Mucosa of gallbladder (tissue), 1 donor: ENCODE results near the gene SYT9. TPM values are rescaled to one million over a fixed set of nuclear protein-coding genes. Genes with fewer than 3 reads are reported as not detected.

Experiments used
- DNase-seq: peaks from one replicate; pipeline ENCODE4 v3.0.0-alpha.2; 2020; ENCODE audit warnings: low spot score
- total RNA-seq: library from RNA; stranded (reverse); gene quantifications from one replicate; pipeline ENCODE4 v1.2.1, GENCODE V29; 2021
- donor health status: DM: no; HTN: no; CAD: no.

The SYT9 gene
- total RNA-seq, 1 donor from 2014 or later = 2.1 TPM

DNA sequence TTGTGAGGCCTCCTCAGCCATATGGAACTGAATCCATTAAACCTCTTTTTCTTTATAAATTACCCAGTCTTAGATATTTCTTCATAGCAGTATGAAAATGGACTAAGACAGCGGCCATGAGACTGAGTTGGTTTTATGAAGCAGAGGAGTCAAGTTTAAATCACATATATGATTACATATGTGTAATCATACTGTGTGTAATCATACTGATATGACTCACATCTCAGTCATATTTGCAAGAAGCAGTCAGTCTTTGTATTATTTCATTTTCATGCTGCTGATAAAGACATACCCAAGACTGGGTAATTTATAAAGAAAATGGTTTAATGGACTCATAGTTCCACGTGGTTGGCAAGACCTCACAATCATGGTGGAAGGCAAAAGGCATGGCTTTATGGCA is 89.8 kb downstream of the SYT9 start:
- no peak for DNase-seq

DNA sequence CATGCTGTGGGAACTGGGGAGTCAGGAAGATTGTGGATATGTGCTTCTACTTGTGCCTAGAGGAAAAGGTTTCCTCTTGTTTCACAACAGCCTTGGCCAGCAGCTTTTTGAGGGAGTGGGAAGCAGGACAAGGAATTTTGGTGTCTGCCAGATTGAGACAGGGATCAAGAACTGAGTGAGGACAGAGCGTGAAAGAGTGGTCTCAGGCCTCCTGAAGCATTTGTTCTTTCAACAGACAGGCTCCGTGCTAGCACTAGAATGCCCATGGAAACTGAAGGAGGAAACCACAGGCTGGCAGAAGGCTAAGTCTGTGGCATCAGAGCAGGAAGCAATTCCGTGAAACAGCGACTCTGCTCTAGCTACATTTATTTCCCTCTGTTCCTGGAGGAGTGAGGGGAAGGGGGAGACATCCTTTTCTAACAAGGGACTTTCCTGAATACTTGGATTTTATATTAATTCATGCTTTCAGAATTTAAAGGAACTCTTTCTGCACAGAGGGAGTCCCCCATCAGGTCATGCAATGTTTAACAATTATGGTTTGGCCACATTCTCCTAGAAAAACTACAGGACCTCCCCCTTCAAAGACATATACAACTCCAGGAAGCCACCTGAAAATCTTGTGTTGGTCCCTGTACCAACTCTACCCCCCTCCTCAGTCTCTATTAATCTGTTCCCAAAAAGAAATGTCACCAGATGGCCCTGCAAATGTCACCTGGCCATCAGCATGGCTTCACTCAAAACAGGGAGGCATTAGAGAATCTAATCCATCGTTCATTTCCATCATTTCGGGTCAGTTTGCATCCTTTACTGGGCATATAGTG is 96.1 kb downstream of the SYT9 start:
- DNase-seq = no peak

DNA sequence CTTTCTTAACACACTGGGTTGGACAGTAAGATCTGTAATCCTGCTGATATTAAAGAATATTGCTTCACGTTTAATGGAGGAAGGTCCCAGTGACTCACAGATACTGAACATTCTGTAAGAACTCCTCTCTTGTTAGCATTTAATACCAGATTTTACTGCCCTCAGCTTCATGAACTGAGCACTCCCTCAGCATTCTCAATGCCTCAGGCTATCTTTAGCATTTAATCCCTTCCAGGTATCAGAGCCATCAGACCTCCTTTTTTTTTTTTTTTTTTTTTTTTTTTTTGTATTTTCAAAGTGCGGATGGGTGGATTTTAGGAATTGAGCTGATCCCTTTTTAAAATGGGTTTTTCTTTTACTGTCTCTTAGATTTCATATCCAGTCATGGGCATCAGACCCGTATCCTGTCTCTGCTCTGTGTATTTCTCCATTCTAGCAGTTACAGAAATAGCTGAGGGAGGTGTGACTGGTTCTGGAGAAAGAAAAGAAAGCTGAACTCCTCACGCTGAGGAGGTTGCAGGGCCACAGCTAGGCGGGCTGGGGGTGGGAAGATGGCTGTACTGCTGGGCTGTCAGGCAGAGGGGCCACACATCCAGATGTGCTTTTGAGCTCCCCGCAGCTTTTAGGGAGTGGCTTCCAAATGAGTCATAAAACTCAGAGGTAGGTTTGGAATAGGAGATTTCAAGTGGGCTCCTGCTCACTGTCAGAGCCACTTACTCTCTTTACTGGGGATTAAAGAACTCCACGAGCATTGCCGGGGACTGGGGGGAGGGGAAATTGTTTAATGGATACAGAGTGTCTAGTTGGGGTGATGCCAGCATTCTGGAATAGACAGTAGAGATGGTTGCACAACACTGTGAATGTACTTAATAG is 97.0 kb downstream of the SYT9 start:
- DNase-seq = no peak

DNA sequence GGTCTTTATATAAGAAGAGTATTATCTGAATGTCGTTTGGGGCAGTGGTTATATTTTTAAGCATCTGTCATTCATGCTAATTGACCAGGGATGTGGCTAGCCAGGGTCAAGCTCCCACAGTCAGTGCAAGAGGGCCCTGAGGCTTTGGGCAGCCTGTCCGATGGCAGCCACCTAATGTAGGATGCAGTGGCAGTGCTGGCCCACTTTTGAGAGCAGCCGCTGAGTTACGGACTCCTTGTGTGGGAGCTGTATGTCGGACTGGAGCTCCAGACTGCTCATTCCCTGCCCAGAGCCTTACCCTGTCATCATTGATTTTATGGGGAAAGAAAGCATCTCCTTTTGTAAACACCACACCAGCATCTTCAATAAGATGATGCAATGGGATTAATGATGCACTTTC is 99.5 kb downstream of the SYT9 start:
- no peak for DNase-seq

DNA sequence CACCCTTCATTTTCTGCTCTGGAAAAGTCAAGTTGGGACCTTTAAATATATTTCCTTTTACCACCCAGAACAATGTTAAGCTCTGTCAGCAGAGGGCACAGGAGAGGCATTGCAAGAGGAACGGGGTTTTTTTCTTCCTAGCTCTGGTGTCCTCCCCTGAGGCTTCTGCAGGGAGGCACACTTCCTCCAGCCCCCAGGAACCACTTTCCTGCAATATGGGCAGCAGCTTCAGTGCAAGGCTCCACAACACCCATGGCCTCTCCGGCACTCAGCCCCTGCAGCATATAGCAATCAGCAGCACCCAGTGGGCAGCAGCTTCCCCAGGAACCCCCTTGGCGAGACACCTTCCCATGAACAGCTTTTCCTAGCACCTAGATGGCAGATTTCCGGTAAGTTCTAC is 101.4 kb downstream of the SYT9 start:
- DNase-seq = no peak

DNA sequence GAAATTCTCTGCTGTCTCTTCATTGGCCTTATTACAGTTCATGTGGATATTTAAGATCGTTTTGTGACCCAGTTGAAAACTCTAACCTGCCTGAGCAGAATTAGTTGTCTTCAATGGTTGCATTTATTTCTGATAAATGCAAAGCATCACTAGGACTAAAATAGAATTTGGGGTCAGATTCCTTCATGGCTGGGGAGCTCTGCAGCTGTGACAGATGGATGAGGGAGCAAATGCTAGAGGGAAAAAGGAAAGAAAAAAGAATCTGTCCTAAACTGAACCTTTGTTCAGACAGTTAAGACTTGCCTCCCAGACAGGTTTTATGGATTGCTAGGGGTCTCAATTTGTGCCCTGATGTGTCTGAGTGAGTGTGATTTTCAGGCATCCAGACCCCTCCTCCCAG is 113.0 kb downstream of the SYT9 start:
- DNase-seq = no peak

DNA sequence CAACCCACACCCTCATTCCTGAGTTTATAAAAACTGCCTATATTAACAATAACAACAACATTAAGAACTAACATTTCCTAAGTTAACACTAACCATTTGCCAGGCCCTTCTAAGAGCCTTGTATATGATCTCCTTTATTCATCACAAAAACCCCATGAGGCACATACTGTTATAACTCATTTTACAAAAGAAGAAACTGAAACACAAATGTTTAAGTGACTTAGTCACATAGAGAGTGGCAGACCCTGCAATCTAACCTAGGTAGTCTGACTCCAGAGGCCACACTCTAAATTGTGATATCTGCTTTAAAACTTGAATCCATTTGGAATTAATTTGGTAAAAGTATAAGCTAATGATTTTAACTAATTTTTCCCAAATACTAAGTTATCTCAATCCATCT is 116.1 kb downstream of the SYT9 start:
- DNase-seq = no peak

DNA sequence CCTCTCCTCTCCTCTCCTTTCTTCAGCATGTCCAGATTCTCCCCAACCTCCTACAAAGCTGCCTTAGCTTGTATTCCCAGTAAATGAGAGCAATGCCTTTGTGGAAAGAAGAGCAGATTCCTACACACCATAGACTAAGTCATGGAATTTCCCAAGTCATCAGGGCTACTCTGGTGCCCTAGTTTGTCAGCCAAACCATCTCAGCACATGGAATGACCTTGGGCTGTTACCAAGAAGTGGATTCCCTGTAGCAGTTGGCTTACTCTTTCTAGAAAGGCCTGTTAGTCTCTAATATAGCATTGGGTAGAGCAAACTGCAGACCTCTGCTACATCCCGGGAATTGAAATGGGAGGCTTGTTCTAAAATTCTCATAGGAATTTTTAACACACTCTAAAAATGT is 124.7 kb downstream of the SYT9 start:
- DNase-seq = no peak

DNA sequence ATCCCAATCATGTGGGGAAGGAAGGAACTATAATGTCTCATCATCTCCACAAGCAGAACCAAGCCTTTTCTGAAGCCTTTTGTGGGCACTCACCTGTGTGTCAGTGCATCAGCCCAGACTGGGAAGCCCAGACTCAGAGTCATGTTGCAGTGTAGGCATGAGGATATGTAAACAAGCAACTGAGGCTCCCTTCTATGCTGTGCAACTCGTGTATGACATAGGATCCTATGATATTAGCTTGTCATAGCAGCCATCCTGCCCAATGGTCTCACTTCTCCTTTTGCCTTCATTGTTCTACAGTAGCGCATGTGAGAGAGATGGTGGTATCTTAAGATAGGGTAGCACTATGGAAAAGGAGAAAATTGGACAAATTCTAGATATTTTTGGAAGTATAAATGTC is 130.2 kb downstream of the SYT9 start:
- DNase-seq = no peak

DNA sequence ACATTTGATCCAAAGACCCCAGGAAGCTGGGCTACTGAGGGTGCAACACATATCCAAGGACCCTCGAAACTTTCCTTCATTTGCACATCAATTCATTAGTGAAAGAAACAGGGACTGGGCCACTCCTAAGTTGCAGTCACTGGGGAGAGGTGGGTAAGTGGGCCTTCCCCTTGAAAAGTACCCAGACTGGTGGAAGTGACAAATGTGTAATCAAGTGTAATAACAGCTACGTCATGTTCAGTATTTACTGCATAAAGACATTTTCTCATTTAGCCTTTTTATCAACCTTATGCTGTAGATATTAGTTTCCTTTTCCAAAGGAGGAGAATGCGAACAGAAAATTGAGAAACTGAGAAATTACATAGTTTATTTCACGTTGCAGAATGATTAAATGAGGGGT is 131.7 kb downstream of the SYT9 start:
- no peak for DNase-seq

DNA sequence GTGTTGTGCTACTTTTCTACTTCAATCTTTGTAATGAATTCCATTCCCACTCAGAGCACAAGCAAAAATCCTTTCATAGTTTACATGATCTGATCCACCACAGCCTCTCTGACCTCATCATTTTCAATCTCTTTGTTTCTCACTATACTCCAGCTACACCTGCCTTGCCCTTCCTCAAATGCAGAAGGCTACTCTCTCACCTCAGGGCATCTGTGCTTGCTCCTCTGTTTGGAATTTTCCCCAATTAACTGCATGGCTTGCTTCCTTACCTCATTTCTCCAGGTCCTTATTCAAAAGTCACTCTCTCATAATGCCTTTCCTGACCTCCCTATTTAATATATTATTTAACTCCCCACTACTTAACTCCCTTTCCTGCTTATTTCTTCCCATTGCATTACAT is 133.0 kb downstream of the SYT9 start:
- DNase-seq = no peak

DNA sequence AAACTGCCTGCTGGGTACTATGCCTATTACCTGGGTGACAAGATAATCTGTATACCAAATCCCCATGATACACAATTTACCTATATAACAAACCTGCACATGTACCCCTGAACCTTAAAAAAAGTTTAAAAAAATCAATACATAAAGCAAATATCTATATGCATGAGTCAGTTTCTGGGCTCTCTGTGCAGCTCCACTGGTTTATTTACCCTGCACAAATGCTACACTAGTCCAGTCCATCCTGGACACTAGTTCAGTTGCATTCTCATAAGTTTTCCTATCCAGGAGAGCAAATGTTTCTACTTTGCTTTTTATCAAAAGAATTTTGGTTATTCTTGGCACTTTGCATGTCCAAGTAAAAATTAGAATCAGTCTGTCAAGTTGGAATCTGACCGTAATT is 133.8 kb downstream of the SYT9 start:
- no peak for DNase-seq

DNA sequence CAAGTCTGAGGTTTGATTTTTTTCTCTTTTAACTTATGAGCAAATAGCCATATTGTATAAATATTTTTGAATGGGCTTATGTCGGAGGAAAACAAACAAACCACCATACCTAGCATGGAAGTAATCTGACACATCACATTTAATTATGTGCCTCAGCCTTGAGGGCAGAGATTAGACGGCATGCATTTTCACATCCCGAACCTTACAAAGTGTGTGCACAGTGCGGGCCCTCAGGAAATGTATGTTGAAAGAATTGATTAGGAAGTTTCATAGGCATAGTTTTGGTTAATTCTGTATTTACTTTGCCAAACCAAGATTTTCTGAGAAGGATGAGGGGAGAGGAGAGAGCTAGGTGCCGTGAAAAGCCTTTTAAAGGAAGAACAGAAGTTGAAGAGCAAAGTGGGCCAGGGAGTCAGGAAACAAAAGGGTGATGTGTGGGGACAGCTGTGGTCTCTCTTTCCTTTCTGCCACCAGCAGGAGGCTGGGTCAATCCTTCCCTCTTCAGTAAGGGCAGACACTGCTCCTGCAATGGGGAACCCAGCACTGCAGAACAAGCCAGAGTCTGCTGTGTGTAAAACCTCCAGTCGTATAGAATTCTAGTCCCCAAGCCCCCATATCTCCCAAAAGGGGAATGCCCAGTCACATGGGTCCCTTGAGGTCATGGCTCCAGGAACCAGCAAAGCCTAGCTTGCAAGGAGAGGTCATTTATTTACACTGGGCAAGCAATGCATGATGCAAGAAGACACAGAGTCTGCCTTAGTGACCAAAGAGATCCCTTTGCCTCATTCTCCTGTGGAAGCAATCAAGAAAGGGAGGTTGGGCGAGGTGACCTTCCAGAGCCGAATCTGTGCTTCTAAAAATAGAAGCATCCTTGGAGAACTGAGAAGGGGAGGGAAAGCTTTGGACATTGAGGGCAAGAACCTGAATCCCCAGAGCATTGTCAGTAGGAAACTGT is 162.5 kb downstream of the SYT9 start:
- DNase-seq = no peak

DNA sequence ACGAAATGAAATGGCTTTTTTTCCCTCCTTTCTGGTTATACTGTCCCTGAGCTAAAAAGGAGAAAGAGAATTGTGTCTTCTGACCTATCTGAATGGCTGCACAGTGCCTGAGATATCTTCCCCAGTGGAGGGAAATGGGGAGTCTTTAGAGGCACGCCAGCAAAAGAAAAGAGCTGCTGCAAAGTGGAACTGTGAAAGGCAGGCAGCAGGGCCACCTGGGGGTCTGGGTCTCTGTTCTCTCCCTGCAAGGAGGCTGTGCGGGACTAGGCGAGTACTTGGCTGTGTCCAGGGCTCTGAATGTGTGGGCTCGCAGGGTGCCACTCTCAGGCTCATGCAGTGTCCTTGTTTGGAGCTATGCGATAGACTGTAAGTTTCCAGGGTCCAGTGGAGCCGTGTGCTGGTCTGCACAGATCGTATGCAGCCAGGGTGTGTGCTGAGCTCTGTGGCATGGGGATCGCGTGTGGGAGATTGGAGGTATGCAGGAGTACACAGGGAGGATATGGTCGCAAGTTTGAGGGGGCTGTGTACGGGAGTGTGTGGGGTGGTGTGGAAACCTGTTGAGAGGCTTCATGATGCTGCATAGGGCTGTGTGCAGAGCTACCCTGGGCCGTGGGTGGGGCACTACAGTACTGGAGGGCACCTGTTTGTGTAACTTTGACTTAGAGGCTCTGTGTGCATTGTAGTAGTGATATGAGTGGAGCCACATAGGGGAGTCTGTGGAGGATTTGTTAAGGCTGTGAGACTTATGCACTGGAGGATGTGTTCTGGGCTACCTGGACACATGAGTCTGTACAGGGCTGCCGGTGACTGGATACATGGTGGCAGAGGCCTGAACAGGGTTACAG is 163.5 kb downstream of the SYT9 start:
- DNase-seq = no peak

DNA sequence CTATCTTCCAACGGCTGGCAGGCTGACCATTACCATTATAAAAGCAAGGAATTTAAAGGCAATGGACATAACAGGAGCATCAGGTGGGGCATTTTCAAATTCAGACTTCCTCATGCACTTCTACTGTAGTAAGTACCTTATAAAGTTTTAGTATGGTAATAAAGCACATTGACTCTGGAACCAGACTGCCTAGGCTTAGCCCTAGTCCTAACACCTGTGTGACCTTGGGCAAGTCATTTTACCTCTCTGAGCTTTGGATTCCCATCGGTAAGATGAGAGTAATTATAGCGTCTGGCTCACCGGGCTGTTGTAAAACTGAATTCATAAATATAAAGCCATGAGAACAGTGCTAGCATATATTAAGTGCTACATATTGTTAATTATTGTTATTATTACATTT is 164.4 kb downstream of the SYT9 start:
- DNase-seq = no peak

DNA sequence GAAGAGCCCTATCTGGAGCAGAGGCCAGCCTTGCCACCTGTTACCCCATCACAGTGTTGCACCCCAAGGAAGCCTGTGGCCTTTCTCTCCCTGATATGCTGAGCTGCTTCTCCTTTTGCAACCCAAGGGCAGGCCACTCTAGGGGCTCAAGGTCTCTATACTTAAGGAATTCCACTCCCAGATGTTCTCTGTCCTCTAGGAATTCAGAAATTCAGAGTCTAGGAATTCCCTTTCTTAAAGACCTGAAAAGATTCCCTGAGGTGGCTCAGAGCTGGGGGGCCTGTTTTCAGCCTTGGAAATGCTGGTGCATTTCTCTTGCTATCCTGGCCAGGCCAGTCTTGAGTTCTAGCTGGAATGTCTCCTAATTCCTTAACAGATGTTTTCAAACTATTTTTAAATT is 165.6 kb downstream of the SYT9 start:
- DNase-seq = no peak

DNA sequence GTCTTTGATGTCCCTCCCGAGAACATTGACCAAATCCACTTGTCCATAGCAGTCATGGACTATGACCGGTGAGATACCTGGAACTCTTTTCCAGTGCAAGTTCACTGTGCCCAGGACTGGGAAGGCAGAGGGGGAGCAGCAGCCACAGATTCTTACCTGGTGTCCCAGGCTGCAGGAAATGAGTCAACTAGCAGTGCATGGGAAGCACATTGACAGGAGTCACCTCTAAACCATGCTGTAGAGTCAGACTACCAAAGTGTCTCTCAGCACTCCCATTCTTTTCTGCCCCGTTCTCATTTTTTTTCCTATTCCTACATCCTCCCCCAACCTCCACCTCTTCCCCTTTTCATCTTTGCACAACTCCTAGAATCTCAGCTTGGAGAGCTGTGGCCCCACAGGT is 166.4 kb downstream of the SYT9 start:
- DNase-seq = no peak

DNA sequence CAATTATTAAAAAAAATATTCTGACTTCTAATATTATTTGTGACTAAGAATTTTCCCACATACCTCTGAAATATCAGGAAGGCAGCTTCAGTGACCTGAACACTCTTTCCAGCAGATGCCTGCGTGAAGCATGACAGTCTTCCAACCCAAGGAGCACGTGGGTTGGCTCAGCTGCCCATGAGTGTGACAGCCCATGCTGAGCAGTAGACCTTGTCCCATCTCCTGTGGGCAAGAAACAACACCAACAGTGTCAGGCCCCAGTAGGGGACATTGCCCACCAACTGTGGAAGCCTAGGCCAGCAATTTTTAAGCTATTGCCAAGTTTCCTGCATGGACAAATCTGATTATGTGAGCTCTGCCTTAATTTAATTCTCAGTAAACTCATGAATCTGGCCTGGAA is 167.2 kb downstream of the SYT9 start:
- no peak for DNase-seq

DNA sequence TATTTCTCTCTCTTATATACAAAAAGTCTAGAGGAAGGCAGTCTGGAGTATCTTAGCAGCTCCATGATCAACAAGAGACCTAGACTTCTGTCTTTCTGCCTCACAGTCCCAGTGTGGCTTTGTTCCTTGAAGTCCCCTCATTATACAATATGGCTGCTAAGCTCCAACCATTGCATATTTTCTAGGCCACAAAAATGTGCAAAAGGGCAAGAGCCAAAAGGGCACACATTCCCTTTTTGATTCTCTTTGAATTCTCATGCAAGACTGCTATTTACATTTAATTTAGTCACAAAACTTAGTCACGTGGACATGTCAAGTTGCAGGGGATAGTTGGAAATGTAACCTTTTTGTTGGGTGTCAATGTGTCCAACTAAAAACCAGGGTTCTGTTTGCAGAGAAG is 169.4 kb downstream of the SYT9 start:
- DNase-seq = no peak

DNA sequence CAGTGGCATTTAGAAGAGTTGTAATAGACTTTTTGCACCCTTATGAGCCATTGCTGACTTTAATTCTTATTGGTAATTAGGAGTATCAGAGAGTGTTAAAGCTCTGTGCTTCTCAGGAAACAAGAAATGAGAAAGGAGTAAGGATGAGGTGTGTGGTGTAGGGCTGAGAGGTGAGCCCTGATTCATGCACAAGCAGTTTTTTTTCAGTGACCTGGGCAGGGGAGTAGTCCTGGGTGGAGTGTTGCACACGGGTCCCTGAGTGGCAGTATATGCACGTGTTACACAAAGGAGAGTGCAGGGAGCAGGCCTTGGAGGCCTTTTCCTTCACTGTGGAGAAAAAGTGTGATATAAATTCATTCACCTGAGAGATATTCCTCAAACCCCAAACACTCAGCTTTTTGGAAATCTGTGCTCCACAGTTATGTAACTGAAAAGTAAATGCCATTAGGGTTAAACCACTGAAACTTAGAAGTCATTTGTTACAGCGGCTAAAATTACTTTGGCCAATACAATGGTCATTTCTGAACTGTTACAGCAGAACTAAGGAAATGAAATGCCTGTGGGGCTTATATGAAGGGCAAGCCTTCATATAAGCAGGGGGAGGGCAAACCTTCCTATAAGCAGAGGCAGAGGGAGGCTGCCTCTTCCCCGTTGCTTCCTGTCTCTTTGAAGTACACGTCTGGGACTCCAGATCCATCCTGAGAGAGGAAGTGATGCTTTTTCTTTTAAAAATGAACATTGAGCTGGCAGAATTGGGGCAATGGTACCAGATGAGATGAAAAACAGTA is 171.0 kb downstream of the SYT9 start:
- no peak for DNase-seq
